ENCODE results near the gene CNTLN.

CNTLN gene

GRCh38 chr9:17090041-17090440 lies 44.8 kb upstream of the CNTLN start:
- Histone ChIP-seq H3K27me3 (ENCODE audit: insufficient read depth, low read length) (no peaks in the 10 kb centered on the region), H3K36me3 (ENCODE audit: insufficient read depth, low read length) (no peaks in the 10 kb centered on the region), H3K4me1 (ENCODE audit: insufficient read depth, low read length, severe bottlenecking) (no peaks in the 10 kb centered on the region)

DNA sequence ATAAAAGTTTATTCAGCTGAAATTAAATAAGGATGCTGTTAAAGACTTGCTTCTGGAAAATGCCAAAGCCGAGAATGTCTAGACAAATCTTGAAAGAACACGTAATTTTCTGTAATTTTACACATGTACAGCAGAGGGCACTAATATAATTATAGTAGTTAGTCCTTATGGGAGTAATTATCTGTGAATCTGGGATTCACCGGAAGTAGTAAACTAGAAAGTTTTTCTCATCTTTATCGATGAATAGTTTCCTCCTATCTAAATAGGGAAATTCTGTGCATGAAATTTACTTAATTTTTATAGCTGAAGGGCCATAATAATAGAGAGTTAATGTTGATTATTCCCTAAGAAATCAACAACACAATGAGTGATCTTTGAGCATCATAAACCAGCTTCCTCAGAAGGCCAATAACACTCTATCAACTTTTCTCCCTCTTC lies 18.4 kb upstream of the CNTLN start:
- no peak overlapping the region for H3K4me2 ChIP-seq (ENCODE audit: low read length)
- no peak overlapping the region for H3K27ac ChIP-seq (ENCODE audit: low read depth, low read length, poor library complexity, severe bottlenecking)
- no peaks in the 10 kb centered on the region for H3K79me2 ChIP-seq (ENCODE audit: insufficient read depth, low read length)
- H3F3A ChIP-seq (ENCODE audit: insufficient read depth, low read length), result no peaks in the 10 kb centered on the region
- H3K4me3 ChIP-seq (ENCODE audit: low read depth, low read length, poor library complexity, severe bottlenecking), result no peak overlapping the region
- H3K36me3 ChIP-seq (ENCODE audit: insufficient read depth, low read length), result no peaks in the 10 kb centered on the region
- no peaks in the 10 kb centered on the region for H3K9me3 ChIP-seq (ENCODE audit: low read length)
- no peaks in the 10 kb centered on the region for H3K27me3 ChIP-seq (ENCODE audit: insufficient read depth, low read length)
- H3K9ac ChIP-seq (ENCODE audit: low read length), result no peak overlapping the region
- H2AFZ ChIP-seq (ENCODE audit: low read length), result peak overlapping the region; percentile 86
- H3K4me1 ChIP-seq (ENCODE audit: insufficient read depth, low read length, severe bottlenecking), result peaks cover 5% of the 10 kb centered on the region
- no peaks in the 10 kb centered on the region for H3K9me2 ChIP-seq (ENCODE audit: low read depth, low read length)
- TF ChIP-seq CTCF (IDR thresholded peaks at IDR 0.05; ENCODE audit: low read length) (peak; percentile 67), EZH2 (IDR thresholded peaks at IDR 0.05; ENCODE audit: borderline replicate concordance, low read length) (no peak)
- no peaks in the 10 kb centered on the region for H4K20me1 ChIP-seq (ENCODE audit: insufficient read depth, low read length)

More at GRCh38 chr9:17090041-17090440, 44.8 kb upstream of the CNTLN start:
- no peaks in the 10 kb centered on the region for H3K79me2 ChIP-seq (ENCODE audit: insufficient read depth, low read length)
- no peak overlapping the region for H3K4me2 ChIP-seq (ENCODE audit: low read length)
- no peaks in the 10 kb centered on the region for H3K9me3 ChIP-seq (ENCODE audit: low read length)
- TF ChIP-seq EZH2 (IDR thresholded peaks at IDR 0.05; ENCODE audit: borderline replicate concordance, low read length) (no peak), CTCF (IDR thresholded peaks at IDR 0.05; ENCODE audit: low read length) (no peak)
- no peak overlapping the region for H3K9ac ChIP-seq (ENCODE audit: low read length)
- H2AFZ ChIP-seq (ENCODE audit: low read length), result no peak overlapping the region
- H3K27ac ChIP-seq (ENCODE audit: low read depth, low read length, poor library complexity, severe bottlenecking), result no peak overlapping the region
- H3K9me2 ChIP-seq (ENCODE audit: low read depth, low read length), result no peaks in the 10 kb centered on the region
- no peak overlapping the region for H3K4me3 ChIP-seq (ENCODE audit: low read depth, low read length, poor library complexity, severe bottlenecking)
- H4K20me1 ChIP-seq (ENCODE audit: insufficient read depth, low read length), result no peaks in the 10 kb centered on the region
- no peaks in the 10 kb centered on the region for H3F3A ChIP-seq (ENCODE audit: insufficient read depth, low read length)

DNA sequence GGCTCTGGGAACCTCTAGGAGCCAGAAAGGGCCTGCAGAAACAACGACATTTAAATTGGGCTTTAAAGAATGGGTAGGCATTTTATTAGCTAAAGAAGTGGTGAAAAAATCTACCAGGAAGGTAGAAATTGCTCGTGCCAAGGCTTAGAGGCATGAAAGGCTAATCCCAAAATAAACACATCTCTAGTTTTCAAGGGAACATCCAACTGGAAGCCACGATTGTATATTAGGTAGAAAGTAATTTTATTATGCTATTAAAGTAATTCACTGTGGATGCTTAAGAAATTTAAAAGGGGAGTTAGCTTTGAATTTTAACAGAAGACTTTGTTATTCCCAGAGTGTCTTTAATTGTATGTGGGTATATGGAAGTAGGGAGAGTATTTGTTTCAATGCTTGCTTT lies 17.5 kb upstream of the CNTLN start:
- no peaks in the 10 kb centered on the region for H3K9me3 ChIP-seq (ENCODE audit: low read length)
- no peak overlapping the region for H3K4me2 ChIP-seq (ENCODE audit: low read length)
- H4K20me1 ChIP-seq (ENCODE audit: insufficient read depth, low read length), result no peaks in the 10 kb centered on the region
- H3K9ac ChIP-seq (ENCODE audit: low read length), result no peak overlapping the region
- TF ChIP-seq EZH2 (IDR thresholded peaks at IDR 0.05; ENCODE audit: borderline replicate concordance, low read length) (no peak), CTCF (IDR thresholded peaks at IDR 0.05; ENCODE audit: low read length) (no peak)
- no peak overlapping the region for H3K4me3 ChIP-seq (ENCODE audit: low read depth, low read length, poor library complexity, severe bottlenecking)
- no peaks in the 10 kb centered on the region for H3K79me2 ChIP-seq (ENCODE audit: insufficient read depth, low read length)
- H3K27ac ChIP-seq (ENCODE audit: low read depth, low read length, poor library complexity, severe bottlenecking), result no peak overlapping the region
- H3K9me2 ChIP-seq (ENCODE audit: low read depth, low read length), result no peaks in the 10 kb centered on the region
- H3K27me3 ChIP-seq (ENCODE audit: insufficient read depth, low read length), result no peaks in the 10 kb centered on the region
- no peaks in the 10 kb centered on the region for H3F3A ChIP-seq (ENCODE audit: insufficient read depth, low read length)
- H3K4me1 ChIP-seq (ENCODE audit: insufficient read depth, low read length, severe bottlenecking), result peaks cover 5% of the 10 kb centered on the region
- H2AFZ ChIP-seq (ENCODE audit: low read length), result no peak overlapping the region
- no peaks in the 10 kb centered on the region for H3K36me3 ChIP-seq (ENCODE audit: insufficient read depth, low read length)

All from OCI-LY1 (cell line).